Cardiac fibroblast (primary cell): ENCODE measurements around the gene TMED10.

ENCODE experiments used
- DNase-seq, 2 donors: peaks; one replicate each; pipeline versions ENCODE4 v3.0.0 to v3.0.0-alpha.2; 2010; ENCODE audit warnings: low read depth in 2 of 2
- H3K4me3 ChIP-seq, 2 donors: replicated peaks in 1 of 2; 1 replicate in 1 of 2; 2 replicates in 1 of 2; pipeline ENCODE4 v1.5.1; 2011; ENCODE audit warnings: low read depth in 2 of 2, low read length in 2 of 2, mild to moderate bottlenecking in 2 of 2, moderate library complexity in 1 of 2
- CTCF ChIP-seq: IDR thresholded peaks from one replicate; pipeline ENCODE4 v1.5.1; 2011; ENCODE audit warnings: low read depth, mild to moderate bottlenecking, low read length, inconsistent platforms

The TMED10 gene

GRCh38 chr14:75217508-75218206 lies 41.2 kb upstream of the TMED10 start:
- no peak overlapping the region for H3K4me3 ChIP-seq
- no peak for TF ChIP-seq CTCF
- peak in 1 of 2 donors; percentile 50 for DNase-seq

GRCh38 chr14:75216427-75217006 lies 40.1 kb upstream of the TMED10 start:
- no peak for DNase-seq
- no peak overlapping the region for H3K4me3 ChIP-seq
- no peak for TF ChIP-seq CTCF

GRCh38 chr14:75215520-75215919 lies 39.1 kb upstream of the TMED10 start:
- no peak for TF ChIP-seq CTCF
- no peak for DNase-seq

GRCh38 chr14:75214558-75214957 lies 38.1 kb upstream of the TMED10 start:
- DNase-seq: no peak
- TF ChIP-seq CTCF: no peak
- H3K4me3 ChIP-seq: no peak overlapping the region

More at GRCh38 chr14:75215520-75215919, 39.1 kb upstream of the TMED10 start:
- H3K4me3 ChIP-seq: no peak overlapping the region

GRCh38 chr14:75213172-75213571 lies 36.8 kb upstream of the TMED10 start:
- DNase-seq: peak in 1 of 2 donors; percentile 47
- no peak overlapping the region for H3K4me3 ChIP-seq
- TF ChIP-seq CTCF: no peak

GRCh38 chr14:75208843-75209242 lies 32.4 kb upstream of the TMED10 start:
- DNase-seq: no peak
- H3K4me3 ChIP-seq: no peak overlapping the region
- no peak for TF ChIP-seq CTCF
